Vagina (tissue), 2 donors: ENCODE results near the gene SULF2. TPM values are rescaled to one million over a fixed set of nuclear protein-coding genes. Genes with fewer than 3 reads are reported as not detected.

Source experiments
- DNase-seq, 2 donors: peaks; one replicate each; pipeline ENCODE4 v3.0.0-alpha.2; 2017; ENCODE audit errors: extremely low spot score in 2 of 2
- H3K27ac ChIP-seq: fragments of 200-600 bp; sonication (generic); one replicate; pipeline ENCODE4 v1.5.1; 2019
- H3K27me3 ChIP-seq: fragments of 200-600 bp; sonication (generic); one replicate; pipeline ENCODE4 v1.5.1; 2019
- H3K36me3 ChIP-seq, 2 donors: fragments of 200-600 bp; sonication (generic); one replicate each; pipeline ENCODE4 v1.5.1; 2017 to 2019
- H3K4me1 ChIP-seq: fragments of 200-600 bp; sonication (generic); one replicate; pipeline ENCODE4 v1.5.1; 2019
- H3K4me3 ChIP-seq, 2 donors: fragments of 200-600 bp; sonication (generic); 1 replicate in 1 of 2; 2 replicates in 1 of 2; pipeline ENCODE4 v1.5.1; 2016 to 2019
- H3K9me3 ChIP-seq: fragments of 200-600 bp; sonication (generic); one replicate; pipeline ENCODE4 v1.5.1; 2019
- POLR2A ChIP-seq, 2 donors: fragments of 450-650 bp; IDR thresholded peaks; one replicate each; pipeline ENCODE4 v1.6.1; 2017; ENCODE audit warnings: antibody characterized with exemption in 2 of 2, mild to moderate bottlenecking in 2 of 2, moderate library complexity in 2 of 2
- POLR2AphosphoS5 ChIP-seq, 2 donors: sonication (generic); formaldehyde crosslinking; IDR thresholded peaks; one replicate each; pipeline ENCODE4 v1.9.0; 2017; ENCODE audit warnings: antibody characterized with exemption in 2 of 2, mild to moderate bottlenecking in 2 of 2, low read depth in 1 of 2; ENCODE audit not compliant: insufficient read depth in 1 of 2
- intact Hi-C: fragments of 100-400 bp; cut with DNase I; formaldehyde crosslinking; loops from one replicate; pipeline ENCODE4 v1.15.1; 2023
- total RNA-seq: library from RNA; depleted of rRNA; stranded (reverse); fragments of >200 nt; gene quantifications from one replicate; pipeline ENCODE4 v1.2.3, GENCODE V29; 2016
- TF ChIP-seq, protein P1 (sequence below), 3 experiments: fragments of 450-650 bp in 2 of 3; fragments of 200-600 bp in 1 of 3; sonication (generic) in 1 of 3; IDR thresholded peaks; one replicate each; pipeline ENCODE4 v1.5.1; 2017 to 2019; ENCODE audit warnings: antibody characterized with exemption in 3 of 3, mild to moderate bottlenecking in 2 of 3, moderate library complexity in 2 of 3

The SULF2 gene
- total RNA-seq, 1 donor from 2014 or later: 157 TPM

DNA sequence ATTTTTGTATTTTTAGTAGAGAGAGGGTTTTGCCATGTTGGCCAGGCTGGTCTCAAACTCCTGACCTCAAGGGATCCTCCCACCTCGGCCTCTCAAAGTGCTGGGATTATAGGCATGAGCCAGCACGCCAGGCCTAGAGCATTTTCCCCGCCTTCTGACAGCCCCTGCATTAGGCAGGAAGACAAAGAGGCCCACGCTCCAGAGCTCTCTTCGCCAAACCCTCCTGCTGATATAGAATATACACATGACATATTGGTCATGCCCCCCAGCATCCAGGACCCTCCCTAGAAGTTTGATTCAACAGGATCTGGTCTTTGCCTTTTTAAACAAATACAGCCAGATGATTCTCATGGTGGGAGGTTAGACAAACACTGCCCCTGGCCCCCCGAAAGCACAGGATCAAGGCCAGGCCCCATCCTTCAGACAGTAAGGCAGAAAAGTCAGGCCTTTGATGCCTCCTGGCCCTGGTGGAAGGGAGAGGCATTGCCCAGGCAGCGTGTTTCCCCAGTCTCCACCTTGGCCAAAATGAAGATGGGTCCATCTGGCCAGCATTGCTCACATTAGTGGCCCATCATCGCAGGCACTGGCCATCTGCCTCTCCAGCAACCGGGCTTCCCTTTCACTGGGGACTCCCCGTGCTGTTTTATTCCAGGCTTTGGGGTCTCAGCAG is 4.4 kb downstream of the SULF2 start:
- H3K36me3 ChIP-seq: no peaks in the 10 kb centered on the region
- H3K27me3 ChIP-seq: no peaks in the 10 kb centered on the region
- DNase-seq: no peak
- intact Hi-C loops: loop anchor here (10.0 kb wide), 3 partner anchors 56 to 414 kb away; no protein-coding TSS in a partner anchor
- H3K4me1 ChIP-seq: peaks cover 58% of the 10 kb centered on the region
- no peaks in the 10 kb centered on the region for H3K9me3 ChIP-seq
- no peak overlapping the region for H3K4me3 ChIP-seq
- no peak overlapping the region for H3K27ac ChIP-seq
- no peak for TF ChIP-seq POLR2AphosphoS5 (IDR thresholded peaks at IDR 0.05; ENCODE audit: insufficient read depth in 1 of 2, low read depth in 1 of 2)
- TF ChIP-seq POLR2A (IDR thresholded peaks at IDR 0.05): no peak
- TF ChIP-seq, protein P1, sequence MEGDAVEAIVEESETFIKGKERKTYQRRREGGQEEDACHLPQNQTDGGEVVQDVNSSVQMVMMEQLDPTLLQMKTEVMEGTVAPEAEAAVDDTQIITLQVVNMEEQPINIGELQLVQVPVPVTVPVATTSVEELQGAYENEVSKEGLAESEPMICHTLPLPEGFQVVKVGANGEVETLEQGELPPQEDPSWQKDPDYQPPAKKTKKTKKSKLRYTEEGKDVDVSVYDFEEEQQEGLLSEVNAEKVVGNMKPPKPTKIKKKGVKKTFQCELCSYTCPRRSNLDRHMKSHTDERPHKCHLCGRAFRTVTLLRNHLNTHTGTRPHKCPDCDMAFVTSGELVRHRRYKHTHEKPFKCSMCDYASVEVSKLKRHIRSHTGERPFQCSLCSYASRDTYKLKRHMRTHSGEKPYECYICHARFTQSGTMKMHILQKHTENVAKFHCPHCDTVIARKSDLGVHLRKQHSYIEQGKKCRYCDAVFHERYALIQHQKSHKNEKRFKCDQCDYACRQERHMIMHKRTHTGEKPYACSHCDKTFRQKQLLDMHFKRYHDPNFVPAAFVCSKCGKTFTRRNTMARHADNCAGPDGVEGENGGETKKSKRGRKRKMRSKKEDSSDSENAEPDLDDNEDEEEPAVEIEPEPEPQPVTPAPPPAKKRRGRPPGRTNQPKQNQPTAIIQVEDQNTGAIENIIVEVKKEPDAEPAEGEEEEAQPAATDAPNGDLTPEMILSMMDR (IDR thresholded peaks at IDR 0.05): no peak

DNA sequence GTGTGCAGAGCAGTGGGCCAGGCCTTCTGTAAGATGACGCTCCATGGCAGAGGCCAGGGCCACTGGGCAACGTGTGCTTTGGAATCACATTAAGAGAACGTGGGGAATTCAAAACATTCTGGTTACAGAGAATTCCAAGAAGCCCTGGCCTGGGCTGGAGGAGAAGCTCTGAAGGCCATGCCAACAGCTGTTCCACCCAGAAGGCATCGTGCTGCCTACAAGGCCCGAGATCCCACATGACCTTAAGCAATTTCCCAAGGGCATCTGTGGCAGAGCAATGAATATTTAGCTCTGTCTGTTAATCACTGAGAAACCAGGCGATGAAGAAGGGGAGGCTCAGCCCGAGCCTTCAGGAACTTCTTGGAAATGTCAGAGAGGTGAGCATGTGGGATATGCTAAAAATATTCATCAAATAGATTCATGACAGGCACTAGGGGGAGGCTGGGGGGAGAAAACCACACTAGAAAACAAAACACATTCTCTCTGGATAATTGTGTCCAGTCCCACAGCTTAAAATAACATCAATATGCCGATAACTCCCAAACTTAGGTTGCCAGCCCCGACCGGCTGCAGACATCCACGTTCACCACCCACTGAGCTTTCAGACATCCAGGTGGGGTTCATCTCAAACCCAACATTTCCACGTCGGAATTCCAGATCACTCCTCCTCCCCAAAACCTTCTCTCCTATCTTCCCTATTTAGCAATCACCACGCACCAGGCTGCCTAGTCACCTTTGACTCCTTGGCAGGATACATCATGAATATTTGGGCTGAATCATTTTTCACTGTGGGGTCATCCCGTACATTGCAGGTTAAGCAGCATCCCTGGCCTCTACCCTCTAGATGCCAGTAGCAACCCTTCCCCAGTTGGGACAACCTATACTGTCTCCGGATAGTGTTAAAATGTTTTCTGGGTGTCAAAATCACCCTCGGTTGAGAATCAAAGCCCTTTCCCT is 6.6 kb downstream of the SULF2 start:
- TF ChIP-seq, protein P1 (IDR thresholded peaks at IDR 0.05): no peak
- TF ChIP-seq POLR2A (IDR thresholded peaks at IDR 0.05): no peak
- TF ChIP-seq POLR2AphosphoS5 (IDR thresholded peaks at IDR 0.05; ENCODE audit: insufficient read depth in 1 of 2, low read depth in 1 of 2): no peak
- Histone ChIP-seq H3K36me3 (no peaks in the 10 kb centered on the region), H3K4me3 (no peak overlapping the region), H3K4me1 (peaks cover 59% of the 10 kb centered on the region), H3K27me3 (no peaks in the 10 kb centered on the region), H3K27ac (no peak overlapping the region), H3K9me3 (no peaks in the 10 kb centered on the region)
- intact Hi-C loops: no loop called here
- DNase-seq: no peak

DNA sequence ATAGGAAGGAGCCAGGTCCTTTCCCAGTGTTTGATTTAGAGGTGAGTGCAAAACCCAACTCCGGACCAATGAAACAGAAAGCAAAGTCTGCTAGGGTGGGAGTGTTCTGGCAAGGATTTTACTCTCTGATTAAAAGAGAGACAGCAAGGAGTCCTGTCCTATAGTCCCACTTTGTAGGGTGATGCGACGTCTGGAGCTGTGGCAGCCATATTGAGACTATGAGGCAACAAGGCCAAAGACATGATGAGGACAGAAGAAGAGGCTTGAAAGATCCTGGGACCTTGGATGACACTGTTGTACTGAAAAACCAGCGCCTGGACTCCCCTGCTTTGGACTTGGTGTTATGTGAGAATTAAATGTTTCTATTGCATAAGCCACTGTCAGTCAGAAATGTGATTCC is 8.1 kb downstream of the SULF2 start:
- H3K4me3 ChIP-seq: no peak overlapping the region
- no peak overlapping the region for H3K27ac ChIP-seq
- peaks cover 53% of the 10 kb centered on the region for H3K4me1 ChIP-seq
- TF ChIP-seq POLR2AphosphoS5 (IDR thresholded peaks at IDR 0.05; ENCODE audit: insufficient read depth in 1 of 2, low read depth in 1 of 2): no peak
- TF ChIP-seq, protein P1 (IDR thresholded peaks at IDR 0.05): no peak
- no peak for TF ChIP-seq POLR2A (IDR thresholded peaks at IDR 0.05)
- H3K27me3 ChIP-seq: no peaks in the 10 kb centered on the region
- DNase-seq: no peak
- no peaks in the 10 kb centered on the region for H3K36me3 ChIP-seq
- intact Hi-C loops: no loop called here
- H3K9me3 ChIP-seq: no peaks in the 10 kb centered on the region

- Histone ChIP-seq H3K4me1 (peaks cover 50% of the 10 kb centered on the region), H3K9me3 (no peaks in the 10 kb centered on the region), H3K4me3 (no peak overlapping the region), H3K36me3 (no peaks in the 10 kb centered on the region), H3K27ac (no peak overlapping the region), H3K27me3 (no peaks in the 10 kb centered on the region)
- no peak for DNase-seq
- intact Hi-C loops: no loop called here
- TF ChIP-seq POLR2A (IDR thresholded peaks at IDR 0.05) (no peak), POLR2AphosphoS5 (IDR thresholded peaks at IDR 0.05; ENCODE audit: insufficient read depth in 1 of 2, low read depth in 1 of 2) (no peak)
- TF ChIP-seq, protein P1 (IDR thresholded peaks at IDR 0.05): no peak
Measured at GRCh38 chr20:47776639-47777038, 8.6 kb downstream of the SULF2 start.
